HEK293 (cell line): ENCODE results near the gene BPIFA2.

ENCODE experiments used
- ZNF23 ChIP-seq: fragments of 450-650 bp; formaldehyde crosslinking; IDR thresholded peaks from 2 replicates; pipeline ENCODE4 v1.5.1; 2016; ENCODE audit warnings: missing biosample characterization, missing genetic modification characterization, borderline replicate concordance
- ZNF24 ChIP-seq: fragments of 450-650 bp; formaldehyde crosslinking; IDR thresholded peaks from 2 replicates; pipeline ENCODE4 v1.5.1; 2016; ENCODE audit warnings: missing biosample characterization, missing genetic modification characterization
- ZNF274 ChIP-seq, 2 experiments: fragments of 200-500 bp in 1 of 2; fragments of 450-650 bp in 1 of 2; sonication (Bioruptor generic) in 1 of 2; formaldehyde crosslinking in 1 of 2; IDR thresholded peaks; 2 replicates each; pipeline versions ENCODE4 v1.5.1 to v1.6.1; 2014 to 2016; ENCODE audit warnings: borderline replicate concordance in 1 of 2, inconsistent platforms in 1 of 2, low read length in 1 of 2, missing biosample characterization in 1 of 2, missing genetic modification characterization in 1 of 2
- ZNF423 ChIP-seq: fragments of 450-650 bp; formaldehyde crosslinking; IDR thresholded peaks from 2 replicates; pipeline ENCODE4 v1.5.1; 2016; ENCODE audit warnings: missing biosample characterization, missing genetic modification characterization
- ZNF501 ChIP-seq: fragments of 450-650 bp; formaldehyde crosslinking; IDR thresholded peaks from 2 replicates; pipeline ENCODE4 v1.5.1; 2016; ENCODE audit warnings: missing biosample characterization, missing genetic modification characterization
- ZNF624 ChIP-seq: fragments of 450-650 bp; formaldehyde crosslinking; IDR thresholded peaks from 2 replicates; pipeline ENCODE4 v1.5.1; 2017; ENCODE audit warnings: missing biosample characterization, missing genetic modification characterization
- ZNF747 ChIP-seq: fragments of 450-650 bp; formaldehyde crosslinking; IDR thresholded peaks from 2 replicates; pipeline ENCODE4 v1.5.1; 2016; ENCODE audit warnings: missing biosample characterization, missing genetic modification characterization
- ZXDB ChIP-seq: fragments of 450-650 bp; formaldehyde crosslinking; IDR thresholded peaks from 2 replicates; pipeline ENCODE4 v1.5.1; 2016; ENCODE audit warnings: missing biosample characterization, missing genetic modification characterization
- TF ChIP-seq, protein P1 (sequence below): fragments of 450-650 bp; formaldehyde crosslinking; IDR thresholded peaks from 2 replicates; pipeline ENCODE4 v1.5.1; 2016; ENCODE audit warnings: missing biosample characterization, missing genetic modification characterization
- TF ChIP-seq, protein P2 (sequence below): fragments of 450-650 bp; formaldehyde crosslinking; IDR thresholded peaks from 2 replicates; pipeline ENCODE4 v1.5.1; 2016; ENCODE audit warnings: missing biosample characterization, missing genetic modification characterization
- TF ChIP-seq, protein P3 (sequence below): fragments of 450-650 bp; formaldehyde crosslinking; IDR thresholded peaks from 2 replicates; pipeline ENCODE4 v1.5.1; 2016; ENCODE audit warnings: missing biosample characterization, missing genetic modification characterization

DNA sequence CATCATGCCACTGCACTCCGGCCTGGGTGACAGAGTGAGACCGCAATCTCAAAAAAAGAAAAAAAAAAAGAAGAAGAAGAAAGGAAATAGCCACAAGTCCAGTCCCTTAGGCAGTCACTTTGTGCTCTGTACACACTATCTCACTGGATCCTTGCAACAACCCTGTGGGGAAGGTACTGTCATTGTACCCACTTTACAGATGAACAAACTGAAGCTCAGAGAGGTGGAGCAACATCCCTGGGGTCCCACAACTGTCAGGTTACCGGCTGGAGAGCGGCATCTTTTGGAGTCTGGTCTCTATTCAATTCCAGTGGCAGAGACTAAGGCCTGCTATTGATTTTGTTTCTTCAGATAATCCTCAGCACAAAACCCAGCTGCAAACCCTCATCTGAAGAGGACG, 12.2 kb downstream of the BPIFA2 start:
- TF ChIP-seq ZNF423 (tag by site-specific recombination), result no peak
- TF ChIP-seq, protein P1, sequence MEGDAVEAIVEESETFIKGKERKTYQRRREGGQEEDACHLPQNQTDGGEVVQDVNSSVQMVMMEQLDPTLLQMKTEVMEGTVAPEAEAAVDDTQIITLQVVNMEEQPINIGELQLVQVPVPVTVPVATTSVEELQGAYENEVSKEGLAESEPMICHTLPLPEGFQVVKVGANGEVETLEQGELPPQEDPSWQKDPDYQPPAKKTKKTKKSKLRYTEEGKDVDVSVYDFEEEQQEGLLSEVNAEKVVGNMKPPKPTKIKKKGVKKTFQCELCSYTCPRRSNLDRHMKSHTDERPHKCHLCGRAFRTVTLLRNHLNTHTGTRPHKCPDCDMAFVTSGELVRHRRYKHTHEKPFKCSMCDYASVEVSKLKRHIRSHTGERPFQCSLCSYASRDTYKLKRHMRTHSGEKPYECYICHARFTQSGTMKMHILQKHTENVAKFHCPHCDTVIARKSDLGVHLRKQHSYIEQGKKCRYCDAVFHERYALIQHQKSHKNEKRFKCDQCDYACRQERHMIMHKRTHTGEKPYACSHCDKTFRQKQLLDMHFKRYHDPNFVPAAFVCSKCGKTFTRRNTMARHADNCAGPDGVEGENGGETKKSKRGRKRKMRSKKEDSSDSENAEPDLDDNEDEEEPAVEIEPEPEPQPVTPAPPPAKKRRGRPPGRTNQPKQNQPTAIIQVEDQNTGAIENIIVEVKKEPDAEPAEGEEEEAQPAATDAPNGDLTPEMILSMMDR (tag by site-specific recombination), result no peak
- TF ChIP-seq ZNF24 (tag by site-specific recombination), result no peak
- TF ChIP-seq ZNF23, result no peak
- TF ChIP-seq, protein P2, sequence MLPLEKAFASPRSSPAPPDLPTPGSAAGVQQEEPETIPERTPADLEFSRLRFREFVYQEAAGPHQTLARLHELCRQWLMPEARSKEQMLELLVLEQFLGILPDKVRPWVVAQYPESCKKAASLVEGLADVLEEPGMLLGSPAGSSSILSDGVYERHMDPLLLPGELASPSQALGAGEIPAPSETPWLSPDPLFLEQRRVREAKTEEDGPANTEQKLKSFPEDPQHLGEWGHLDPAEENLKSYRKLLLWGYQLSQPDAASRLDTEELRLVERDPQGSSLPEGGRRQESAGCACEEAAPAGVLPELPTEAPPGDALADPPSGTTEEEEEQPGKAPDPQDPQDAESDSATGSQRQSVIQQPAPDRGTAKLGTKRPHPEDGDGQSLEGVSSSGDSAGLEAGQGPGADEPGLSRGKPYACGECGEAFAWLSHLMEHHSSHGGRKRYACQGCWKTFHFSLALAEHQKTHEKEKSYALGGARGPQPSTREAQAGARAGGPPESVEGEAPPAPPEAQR, result no peak
- no peak for TF ChIP-seq ZXDB
- TF ChIP-seq ZNF747 (tag by site-specific recombination), result no peak
- no peak for TF ChIP-seq ZNF274 (IDR thresholded peaks at IDR 0.05; ENCODE audit: low read length)
- TF ChIP-seq ZNF274 (tag by site-specific recombination; IDR thresholded peaks at IDR 0.05; ENCODE audit: borderline replicate concordance), result no peak
- TF ChIP-seq, protein P3, sequence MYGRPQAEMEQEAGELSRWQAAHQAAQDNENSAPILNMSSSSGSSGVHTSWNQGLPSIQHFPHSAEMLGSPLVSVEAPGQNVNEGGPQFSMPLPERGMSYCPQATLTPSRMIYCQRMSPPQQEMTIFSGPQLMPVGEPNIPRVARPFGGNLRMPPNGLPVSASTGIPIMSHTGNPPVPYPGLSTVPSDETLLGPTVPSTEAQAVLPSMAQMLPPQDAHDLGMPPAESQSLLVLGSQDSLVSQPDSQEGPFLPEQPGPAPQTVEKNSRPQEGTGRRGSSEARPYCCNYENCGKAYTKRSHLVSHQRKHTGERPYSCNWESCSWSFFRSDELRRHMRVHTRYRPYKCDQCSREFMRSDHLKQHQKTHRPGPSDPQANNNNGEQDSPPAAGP (tag by site-specific recombination), result no peak
- TF ChIP-seq ZNF501 (tag by site-specific recombination), result no peak
- TF ChIP-seq ZNF624 (tag by site-specific recombination), result no peak
